Suppressor macrophage (primary cell): ENCODE measurements around the gene ASCL1.

Source experiments
- DNase-seq, 4 experiments: peaks; one replicate each; pipeline ENCODE4 v3.0.0-alpha.2; 2020 to 2022

ASCL1 gene

DNA sequence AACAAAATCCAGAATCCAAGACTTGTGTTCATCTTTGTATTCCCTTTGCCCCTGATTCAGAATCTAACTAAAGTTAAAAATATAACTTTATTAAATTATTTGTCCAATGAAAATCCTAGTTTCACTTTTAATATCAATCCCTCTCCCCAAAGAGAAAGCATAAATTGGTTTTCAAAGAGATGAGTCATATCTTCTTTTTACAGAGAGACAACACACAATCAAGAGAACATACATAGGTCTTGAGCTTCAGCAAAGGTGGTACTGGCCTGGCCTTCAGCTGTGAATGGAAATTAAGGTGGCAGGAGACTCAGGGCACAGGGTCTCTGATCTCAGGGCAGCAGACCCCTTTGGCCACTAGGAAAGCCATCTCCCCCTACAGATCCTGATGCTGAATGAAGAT is 4.3 kb upstream of the ASCL1 start:
- no peak for DNase-seq

DNA sequence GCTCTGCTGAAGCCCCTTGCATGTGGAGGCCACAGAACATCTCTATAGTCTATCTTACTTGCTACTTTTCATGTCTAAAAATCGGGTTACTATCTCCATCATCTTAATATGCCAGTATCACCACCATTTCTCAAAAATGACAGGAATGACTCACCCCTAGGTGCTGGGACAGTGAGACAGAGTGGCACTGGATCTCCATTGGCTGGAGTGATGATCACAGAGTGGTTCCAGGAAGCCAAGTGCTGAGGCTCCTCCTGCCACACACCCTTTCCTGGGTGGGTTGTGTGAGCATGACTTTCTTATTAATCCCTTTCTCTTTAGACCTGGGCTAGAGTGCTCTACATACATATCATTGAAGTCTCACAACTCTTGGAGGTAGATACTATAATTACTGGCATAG is 3.3 kb upstream of the ASCL1 start:
- no peak for DNase-seq

DNA sequence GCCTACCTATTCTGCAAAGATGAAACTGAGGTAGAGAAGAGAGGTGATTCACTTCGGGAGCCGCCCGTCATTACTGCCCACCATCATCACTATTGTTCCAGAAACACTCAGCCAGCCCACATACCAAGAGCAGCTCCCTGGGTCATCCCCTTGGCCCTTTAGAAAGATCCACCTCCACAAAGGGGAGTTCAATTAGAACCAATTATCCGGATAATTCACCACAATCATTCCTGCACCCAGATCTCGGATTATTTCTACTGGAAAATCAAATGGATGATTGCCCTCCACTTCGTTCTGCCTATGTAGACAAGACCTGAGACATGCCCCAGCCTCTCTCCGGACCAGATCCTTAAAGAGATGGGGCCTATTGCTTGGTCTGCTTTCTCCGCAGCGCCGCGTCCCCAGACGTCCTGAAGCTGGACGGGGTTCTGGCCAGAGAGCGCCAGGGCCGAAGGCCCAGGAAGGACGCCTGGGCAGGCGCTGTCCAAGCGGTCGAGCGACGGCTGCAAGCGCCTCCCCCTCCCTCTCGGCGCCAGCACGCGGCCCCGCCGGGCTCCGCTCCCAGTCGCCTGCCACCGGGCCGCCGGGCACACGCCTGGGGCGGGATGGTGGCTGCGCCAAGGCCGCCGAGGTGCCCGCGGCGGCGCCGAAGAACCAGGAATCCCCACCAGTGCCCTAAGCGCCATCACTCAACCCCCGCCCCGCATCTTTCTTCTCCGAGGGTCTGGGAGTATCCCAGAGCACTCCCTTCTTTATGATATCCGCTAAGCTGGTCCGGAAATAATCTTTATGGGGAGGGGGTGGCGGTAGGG is 1.3 kb upstream of the ASCL1 start:
- no peak for DNase-seq

DNA sequence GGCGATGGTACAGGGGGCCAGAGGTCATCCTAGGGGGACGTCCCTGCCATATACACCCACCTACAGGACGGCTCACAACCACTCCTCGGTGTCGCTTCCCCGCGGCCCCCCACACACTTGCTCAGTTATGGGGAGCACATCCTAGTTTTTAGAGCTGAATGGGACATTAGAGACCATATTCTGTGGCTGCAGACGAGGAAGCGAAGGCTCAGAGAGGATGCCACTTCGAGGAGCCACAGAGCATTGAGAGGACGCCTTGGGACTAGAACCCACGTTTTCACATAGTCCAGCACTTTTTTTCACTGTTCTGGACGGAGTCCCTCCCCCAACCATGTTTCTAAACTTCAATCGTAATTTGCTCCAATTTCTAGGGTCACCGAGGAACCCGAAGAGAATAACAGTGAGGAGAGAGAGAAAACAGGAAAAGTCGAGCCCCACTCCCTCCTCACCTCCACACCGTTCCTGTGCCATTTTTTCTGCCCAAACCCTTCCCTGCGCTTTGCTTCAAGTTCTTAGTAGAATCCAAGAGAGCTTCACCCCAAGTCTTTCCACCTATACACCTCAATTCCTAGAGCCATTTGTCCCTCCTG is 641 bp upstream of the ASCL1 start:
- no peak for DNase-seq

DNA sequence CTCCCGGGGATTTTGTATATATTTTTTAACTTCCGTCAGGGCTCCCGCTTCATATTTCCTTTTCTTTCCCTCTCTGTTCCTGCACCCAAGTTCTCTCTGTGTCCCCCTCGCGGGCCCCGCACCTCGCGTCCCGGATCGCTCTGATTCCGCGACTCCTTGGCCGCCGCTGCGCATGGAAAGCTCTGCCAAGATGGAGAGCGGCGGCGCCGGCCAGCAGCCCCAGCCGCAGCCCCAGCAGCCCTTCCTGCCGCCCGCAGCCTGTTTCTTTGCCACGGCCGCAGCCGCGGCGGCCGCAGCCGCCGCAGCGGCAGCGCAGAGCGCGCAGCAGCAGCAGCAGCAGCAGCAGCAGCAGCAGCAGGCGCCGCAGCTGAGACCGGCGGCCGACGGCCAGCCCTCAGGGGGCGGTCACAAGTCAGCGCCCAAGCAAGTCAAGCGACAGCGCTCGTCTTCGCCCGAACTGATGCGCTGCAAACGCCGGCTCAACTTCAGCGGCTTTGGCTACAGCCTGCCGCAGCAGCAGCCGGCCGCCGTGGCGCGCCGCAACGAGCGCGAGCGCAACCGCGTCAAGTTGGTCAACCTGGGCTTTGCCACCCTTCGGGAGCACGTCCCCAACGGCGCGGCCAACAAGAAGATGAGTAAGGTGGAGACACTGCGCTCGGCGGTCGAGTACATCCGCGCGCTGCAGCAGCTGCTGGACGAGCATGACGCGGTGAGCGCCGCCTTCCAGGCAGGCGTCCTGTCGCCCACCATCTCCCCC is 777 bp downstream of the ASCL1 start:
- DNase-seq: peak in 1 of 4 experiments; percentile 4

DNA sequence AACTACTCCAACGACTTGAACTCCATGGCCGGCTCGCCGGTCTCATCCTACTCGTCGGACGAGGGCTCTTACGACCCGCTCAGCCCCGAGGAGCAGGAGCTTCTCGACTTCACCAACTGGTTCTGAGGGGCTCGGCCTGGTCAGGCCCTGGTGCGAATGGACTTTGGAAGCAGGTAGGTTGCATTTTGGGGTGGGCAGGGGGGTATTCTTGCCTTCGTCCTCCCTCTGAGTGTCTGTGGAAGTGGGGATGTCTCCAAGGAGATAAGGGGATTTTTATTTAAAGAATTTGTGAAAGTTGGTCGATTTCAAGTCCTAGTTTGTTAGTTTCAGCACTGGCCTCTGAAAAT is 1.3 kb downstream of the ASCL1 start:
- no peak for DNase-seq

DNA sequence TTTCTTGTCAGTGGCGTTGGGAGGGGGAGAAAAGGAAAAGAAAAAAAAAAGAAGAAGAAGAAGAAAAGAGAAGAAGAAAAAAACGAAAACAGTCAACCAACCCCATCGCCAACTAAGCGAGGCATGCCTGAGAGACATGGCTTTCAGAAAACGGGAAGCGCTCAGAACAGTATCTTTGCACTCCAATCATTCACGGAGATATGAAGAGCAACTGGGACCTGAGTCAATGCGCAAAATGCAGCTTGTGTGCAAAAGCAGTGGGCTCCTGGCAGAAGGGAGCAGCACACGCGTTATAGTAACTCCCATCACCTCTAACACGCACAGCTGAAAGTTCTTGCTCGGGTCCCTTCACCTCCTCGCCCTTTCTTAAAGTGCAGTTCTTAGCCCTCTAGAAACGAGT is 1.9 kb downstream of the ASCL1 start:
- no peak for DNase-seq

DNA sequence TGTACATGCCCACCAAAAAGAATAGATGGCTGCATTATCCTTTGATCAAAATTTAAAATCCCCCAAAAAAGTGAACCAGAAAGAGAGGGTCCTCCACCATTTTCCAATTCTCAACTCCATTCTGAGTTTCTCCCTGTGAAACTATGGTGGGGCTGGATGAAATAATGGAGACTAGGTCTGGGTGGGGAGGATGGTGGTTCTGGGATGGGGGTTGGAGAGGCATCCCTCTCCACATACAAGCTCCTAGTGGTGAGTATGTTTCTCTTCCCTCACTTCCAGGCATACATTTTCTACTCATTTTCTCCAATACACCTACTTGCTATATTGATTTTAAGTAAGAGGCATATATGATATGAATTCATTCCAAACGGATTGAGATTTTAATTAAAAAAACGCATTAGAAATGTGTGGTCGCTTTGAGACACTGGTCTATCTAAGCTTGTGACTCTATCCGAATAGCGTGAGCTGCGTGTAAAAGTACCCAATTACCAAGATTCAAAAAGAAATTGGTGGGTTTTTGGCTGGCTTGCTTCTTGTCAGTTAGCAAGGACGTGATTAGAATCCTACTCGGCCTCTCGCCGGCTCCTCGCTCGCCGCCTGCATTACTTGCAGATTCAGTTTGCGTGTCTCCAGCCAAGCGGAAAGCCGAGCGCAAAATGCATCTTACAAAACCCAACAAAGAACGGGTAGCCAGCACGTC is 3.4 kb downstream of the ASCL1 start:
- no peak for DNase-seq

DNA sequence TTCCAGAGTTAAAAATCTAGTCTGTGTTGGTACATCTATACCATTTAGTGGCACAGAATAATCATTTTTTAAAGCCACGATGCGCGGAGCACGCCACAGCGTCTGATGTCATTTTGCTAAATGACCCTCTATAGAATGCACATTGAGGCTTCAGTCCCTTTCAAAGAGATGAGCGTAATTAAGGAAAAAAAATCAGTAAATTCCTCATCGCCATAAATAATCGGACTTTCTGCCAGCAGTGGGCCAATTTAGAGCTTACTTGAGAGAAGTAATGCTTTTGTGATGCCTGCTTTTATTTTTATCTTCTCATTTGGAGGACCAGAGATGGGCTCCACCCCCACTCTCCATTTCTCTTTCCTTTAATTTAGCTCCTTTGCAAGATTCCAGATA is 4.0 kb downstream of the ASCL1 start:
- no peak for DNase-seq

DNA sequence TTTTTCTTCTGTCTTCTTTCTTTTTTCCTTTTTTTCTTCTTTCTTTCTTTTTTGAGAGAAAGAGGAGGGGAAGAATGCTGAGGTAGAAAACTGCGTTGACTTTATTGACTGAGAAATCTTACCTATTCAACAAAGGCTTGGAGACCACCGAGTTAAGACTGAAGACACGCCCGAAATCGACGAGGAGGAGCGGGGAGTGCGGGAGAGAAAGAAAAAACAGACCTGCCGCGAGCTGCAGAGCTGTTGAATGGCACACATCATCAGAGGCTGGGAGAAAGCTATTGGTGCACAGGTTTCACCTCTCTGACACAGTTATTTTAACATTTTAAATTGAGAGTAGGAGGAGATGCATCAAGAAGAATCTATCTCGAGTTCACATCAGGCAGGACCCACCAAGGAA is 5.1 kb downstream of the ASCL1 start:
- no peak for DNase-seq

DNA sequence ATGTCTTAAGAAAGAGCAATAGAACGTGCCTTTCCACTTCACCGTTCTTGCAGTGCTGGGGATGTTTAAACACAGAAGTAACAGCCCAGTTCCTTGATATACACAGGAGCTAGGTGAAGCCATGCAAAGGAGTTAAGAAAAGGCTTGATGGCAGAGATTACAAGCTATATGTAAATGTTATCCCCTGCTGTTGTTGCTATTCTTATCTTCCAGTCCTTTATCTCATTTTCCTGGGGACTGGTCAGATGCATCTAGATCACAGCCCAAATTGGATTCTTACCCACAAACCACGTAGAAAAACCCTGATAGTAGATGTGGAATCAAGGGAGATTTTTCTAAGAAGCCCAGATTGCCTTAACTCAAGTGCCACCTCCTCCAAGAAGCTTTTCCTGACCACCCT is 5.5 kb downstream of the ASCL1 start:
- DNase-seq: no peak

DNA sequence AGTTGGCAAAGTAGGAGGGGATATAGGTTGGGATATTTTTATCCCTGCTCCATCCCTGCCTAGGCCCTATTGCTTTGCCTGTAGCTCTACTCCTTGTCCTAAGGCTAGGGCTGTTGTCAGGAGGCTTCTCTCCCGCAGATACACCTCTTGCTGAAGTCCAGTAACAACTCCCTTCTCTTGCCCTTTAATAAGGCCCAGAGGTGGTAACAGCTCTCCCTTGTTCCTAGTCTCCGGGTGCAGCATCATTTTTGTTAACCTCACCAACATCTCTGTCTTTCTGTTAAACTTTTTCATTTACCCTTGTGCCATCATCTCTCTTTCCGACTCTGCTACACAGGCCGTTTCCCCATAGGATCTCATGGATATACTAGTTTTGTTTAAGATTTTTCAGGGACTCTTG is 6.3 kb downstream of the ASCL1 start:
- DNase-seq: no peak

DNA sequence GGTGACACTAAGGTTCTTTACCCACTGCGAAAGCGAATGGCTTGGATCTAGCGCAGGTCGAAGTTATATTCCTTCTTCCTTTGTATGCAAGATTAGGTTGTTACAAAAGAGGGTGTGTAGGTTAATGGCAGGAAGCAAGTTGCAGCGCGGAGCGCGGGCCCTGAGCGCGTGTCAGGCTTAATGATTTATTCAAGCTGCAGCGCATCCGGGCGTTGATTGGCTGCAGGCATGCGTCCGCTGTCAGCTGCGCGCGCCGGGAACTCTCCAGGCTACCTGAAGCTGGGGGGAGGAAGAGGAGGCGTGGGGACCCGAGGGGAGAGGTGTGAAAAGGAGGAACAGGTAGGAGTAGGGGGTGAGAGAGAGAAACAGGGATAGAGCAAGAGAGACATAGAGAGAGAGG is 7.4 kb downstream of the ASCL1 start:
- no peak for DNase-seq

DNA sequence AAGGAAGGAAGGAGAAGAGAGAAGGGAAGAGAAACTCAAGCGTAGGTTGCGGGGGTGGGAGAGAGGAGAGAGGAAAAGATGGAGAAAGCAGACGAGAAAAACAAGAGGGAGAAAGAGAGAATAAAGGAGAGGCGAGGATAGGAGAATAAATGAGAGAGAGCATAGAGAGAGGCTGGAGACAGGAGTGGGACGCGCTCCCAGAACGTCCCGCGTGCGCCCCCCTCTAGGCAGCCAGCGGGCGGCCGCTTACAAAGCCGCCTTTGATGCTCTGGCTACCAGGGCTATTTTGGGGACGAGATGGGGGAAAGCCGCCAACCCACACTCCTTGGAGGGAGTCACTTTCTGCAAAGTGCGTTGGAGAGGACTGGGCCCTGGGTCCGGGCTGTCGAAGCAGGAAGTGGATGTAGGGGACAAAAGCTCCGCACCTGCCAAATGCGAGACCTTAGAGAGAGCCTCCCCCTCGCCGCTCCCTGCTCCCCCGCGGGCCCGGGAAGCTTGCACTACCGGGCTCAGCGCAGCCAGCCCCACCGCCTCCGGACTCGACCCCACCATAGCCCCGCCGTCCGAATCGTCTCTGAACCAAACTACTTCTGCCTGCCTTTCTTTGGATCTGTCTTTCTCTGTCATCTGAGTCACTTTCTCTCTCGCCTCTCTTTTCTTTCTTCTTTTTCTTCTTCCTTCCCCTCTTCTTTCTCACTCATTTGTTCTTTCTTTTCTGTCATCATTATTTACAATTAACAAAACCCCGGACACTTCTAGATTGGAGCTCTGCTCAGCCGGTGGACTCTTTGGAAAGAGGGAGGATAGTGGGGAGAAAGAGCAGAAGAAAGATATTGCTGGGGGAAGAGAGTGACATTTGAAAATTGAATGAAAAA is 8.0 kb downstream of the ASCL1 start:
- DNase-seq: no peak

DNA sequence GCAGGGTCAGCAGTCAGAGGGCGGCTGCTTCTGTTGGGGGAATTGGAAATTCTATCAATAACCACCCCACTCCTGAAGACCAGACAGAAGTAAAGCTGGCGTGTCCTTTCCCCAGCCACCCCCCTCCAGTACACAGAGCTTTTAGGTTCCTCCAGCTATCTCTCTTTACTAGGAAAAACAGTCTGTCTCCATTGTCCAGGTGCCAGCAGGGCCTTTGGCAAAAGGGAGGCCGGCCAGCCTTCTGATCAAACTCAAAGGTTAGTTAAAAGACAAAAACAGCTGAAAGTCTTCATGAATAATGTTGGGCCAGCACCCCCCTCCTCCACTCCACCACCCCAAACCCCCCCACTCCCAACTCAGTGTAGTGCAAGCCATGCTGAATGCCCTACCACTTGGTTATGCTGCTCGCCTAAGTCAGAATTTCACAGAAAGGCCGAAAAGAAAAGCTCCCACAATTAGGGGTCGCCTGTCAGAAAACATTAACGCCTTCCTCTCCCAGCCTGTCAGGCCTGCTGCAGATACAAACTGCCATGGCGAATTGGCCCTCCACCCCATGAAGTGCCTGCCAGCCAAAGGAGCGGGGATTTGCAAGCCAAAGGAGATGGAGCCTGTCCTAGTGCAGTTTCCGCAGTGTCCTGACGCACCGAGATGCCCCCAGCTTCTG is 8.9 kb downstream of the ASCL1 start:
- no peak for DNase-seq

DNA sequence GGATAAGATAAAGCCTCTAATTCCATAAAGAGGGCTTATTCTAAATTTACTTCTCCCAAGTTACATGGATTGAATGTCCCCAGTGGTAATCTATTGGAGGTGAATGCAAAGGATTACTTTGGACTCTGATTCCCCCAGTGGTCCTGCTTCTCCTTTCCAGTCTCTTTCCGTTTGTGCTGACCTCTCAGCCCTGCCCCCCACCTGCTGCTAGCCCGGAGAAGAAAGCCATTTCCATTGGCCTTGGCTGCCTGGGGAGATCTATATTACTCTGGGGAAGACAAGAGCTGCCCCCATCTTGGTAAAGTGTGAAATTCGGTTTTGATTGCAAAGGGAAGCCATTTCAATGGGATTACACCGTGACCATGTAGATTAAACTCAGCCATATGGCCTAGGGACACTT is 13.3 kb downstream of the ASCL1 start:
- DNase-seq: no peak

DNA sequence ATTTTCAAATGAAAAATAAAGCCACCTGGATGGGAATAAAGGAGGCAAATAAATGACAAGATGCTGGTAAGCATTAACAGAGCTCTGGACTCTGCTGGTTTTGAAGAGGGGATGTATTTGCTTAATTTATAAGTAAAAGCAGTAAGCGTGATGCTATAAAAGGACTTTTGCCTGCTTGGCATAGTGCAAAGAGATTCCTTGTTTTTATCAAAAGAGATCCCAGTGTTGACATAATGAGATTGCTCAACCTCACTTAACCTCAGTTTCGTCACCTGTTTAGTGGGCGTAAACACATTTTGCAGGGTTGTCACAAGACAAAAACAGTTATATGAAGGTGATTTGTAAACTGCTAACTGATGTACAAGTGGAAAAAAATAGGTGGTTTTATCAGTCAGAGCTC is 13.8 kb downstream of the ASCL1 start:
- DNase-seq: no peak

DNA sequence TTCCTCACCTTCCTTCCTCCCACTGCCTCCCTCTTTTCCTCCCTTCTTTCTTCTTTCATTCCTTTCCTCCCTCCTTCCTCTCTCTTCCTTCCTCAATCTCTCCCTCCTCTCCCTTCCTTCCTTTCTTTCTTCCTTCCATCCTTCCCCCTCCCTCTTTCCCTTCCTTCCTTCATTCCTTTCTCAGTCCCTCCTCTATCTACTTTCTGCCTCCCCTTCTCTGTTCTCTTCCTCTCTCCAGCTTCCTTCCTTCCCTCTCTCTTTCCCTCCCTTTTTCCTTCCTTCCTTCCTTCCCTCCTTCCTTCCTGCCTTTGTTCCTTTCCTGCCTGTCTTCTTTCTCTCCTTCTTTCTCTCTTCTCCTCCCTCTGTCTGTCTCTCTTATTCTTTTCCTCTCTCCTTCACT is 16.1 kb downstream of the ASCL1 start:
- DNase-seq: no peak

DNA sequence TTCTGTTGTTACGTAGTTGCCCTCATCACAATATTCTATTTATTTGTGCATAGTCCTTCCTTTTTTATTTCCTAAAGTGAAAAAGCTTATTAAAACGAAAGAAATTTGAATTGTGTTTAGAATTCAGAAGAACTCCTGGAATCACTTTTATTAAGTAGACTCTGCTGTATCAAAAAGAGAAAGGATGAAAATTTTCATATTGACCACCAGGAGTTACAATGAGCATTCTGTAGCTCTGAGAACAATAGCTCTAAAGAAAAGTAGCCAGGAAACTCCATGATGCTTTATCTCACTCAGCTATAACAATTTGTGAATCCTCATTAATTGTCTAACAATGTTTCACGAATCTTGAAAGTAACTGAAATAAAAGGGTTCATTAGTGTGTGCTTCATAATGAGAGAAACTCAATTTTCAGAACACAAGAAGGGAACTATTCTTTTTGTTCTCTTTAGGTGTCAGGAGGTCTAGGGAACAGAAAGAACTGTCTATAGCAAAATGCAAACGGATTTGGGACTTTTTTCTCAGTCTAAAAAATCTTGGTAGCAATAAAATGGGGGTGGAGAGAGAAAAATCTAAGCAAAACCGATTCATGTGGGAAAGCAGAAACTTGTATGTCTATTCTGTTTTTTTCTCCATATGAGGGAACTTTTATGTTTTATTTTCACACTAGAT is 19.3 kb downstream of the ASCL1 start:
- no peak for DNase-seq

DNA sequence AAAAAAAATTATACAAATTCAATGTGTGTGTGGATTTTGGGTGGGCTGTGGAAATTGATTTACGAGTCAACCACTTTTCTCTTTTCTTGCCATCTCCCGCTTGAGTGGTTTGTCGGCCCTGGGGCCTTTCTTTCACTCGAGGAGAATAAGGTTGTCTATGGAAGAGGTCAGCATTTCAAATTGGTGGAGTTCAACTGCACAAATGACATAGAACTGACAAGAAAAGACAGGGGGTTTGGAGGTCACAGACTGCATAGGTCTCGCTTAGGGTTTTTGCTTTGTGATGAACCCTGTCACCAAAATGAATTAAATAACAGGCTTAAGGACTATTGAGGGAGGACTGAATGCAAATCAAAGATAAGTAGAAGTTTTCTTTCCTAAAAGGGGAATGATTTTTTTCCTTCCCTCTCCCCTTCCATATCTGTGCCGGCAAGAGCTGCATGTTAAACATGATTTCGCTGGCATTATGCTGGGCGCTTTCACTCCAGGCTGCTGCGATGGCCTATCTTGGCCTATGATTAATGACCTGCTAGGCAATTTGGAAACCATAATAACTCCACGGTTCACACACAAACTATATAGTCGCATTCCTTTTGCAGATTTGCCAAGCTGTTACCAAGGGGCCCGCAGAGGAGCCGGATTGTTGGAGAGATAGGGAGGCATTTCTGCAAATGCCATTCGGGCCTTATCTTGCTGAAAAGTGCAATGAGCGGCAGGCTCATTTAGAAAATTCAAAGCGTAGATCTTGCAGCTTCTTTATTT is 20.7 kb downstream of the ASCL1 start:
- no peak for DNase-seq

DNA sequence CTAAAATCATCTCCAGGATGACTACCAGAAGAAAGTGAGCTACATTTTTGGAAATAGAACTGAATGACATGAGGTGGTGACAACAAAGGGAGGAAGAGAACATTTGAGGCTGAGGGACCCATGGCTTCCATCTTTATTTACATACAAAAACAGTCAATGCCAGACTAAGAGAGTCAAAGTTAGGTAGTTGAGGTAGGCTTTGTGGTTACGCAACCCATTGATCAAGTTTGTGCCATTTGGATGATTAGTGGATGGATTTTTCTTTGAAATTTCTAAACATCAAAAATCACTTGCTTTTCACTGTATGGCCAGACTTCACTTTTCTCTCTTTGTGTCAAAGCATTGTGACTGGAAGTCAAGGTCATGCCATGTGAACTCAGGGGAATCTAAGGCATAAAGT is 22.9 kb downstream of the ASCL1 start:
- DNase-seq: no peak
